HG02610 (cell line): ENCODE data around the gene PLCZ1.
"Not testable (repeated sequence)": the region's sequence is repeated elsewhere in the genome, so short reads cannot be mapped to it uniquely, and the experiment has no call there.

ENCODE experiments used
- ATAC-seq: cut with Tn5 transposase; IDR thresholded peaks from one replicate; pipeline ENCODE4 v1.9.1; 2021; ENCODE audit warnings: mild to moderate bottlenecking, moderate library complexity; ENCODE audit not compliant: unreplicated experiment

The PLCZ1 gene

GRCh38 chr12:18737819-18738218 lies at the start of gene PLCZ1, which contains the start of gene CAPZA3:
PLCZ1 (minus strand) TSS chr12:18738012; CDS start chr12:18737371, 641 bp downstream.
CAPZA3 (plus strand) TSS chr12:18738119; CDS start chr12:18738269, 150 bp downstream.
- ATAC-seq = no peak

GRCh38 chr12:18785465-18785864 lies 47.7 kb upstream of the PLCZ1 start:
- ATAC-seq = not testable (repeated sequence)

GRCh38 chr12:18782827-18783226 lies 45.0 kb upstream of the PLCZ1 start:
- no peak for ATAC-seq

GRCh38 chr12:18766479-18766878 lies 28.7 kb upstream of the PLCZ1 start:
- not testable (repeated sequence) for ATAC-seq

GRCh38 chr12:18755341-18755740 lies 17.5 kb upstream of the PLCZ1 start:
- no peak for ATAC-seq

GRCh38 chr12:18754124-18754707 lies 16.4 kb upstream of the PLCZ1 start:
- ATAC-seq = no peak

- no peak for ATAC-seq
Measured at GRCh38 chr12:18753481-18754123, 15.8 kb upstream of the PLCZ1 start.

- no peak for ATAC-seq
Measured at GRCh38 chr12:18752947-18753346, 15.1 kb upstream of the PLCZ1 start.

- ATAC-seq = no peak
Measured at GRCh38 chr12:18752280-18752920, 14.6 kb upstream of the PLCZ1 start.

GRCh38 chr12:18751866-18752265 lies 14.1 kb upstream of the PLCZ1 start:
- ATAC-seq = no peak

GRCh38 chr12:18750085-18750484 lies 12.3 kb upstream of the PLCZ1 start:
- ATAC-seq = no peak

- no peak for ATAC-seq
Measured at GRCh38 chr12:18749386-18749957, 11.7 kb upstream of the PLCZ1 start.

GRCh38 chr12:18747895-18748294 lies 10.1 kb upstream of the PLCZ1 start:
- no peak for ATAC-seq

GRCh38 chr12:18731156-18731555 lies 6.7 kb downstream of the PLCZ1 start:
- no peak for ATAC-seq

- ATAC-seq = no peak
Measured at GRCh38 chr12:18723752-18724151, 14.1 kb downstream of the PLCZ1 start.

GRCh38 chr12:18721452-18721851 lies 16.4 kb downstream of the PLCZ1 start:
- ATAC-seq = no peak

GRCh38 chr12:18720690-18721089 lies 17.1 kb downstream of the PLCZ1 start:
- ATAC-seq = no peak

- ATAC-seq = no peak
Measured at GRCh38 chr12:18719922-18720510, 17.8 kb downstream of the PLCZ1 start.

GRCh38 chr12:18718462-18718861 lies 19.4 kb downstream of the PLCZ1 start:
- ATAC-seq = no peak

GRCh38 chr12:18716236-18716635 lies 21.6 kb downstream of the PLCZ1 start:
- no peak for ATAC-seq

GRCh38 chr12:18706798-18707197 lies 31.0 kb downstream of the PLCZ1 start:
- ATAC-seq = no peak
